A673 (cell line): Measurements from ENCODE around the gene EFCAB14.

ENCODE experiments used
- EZH2 ChIP-seq: fragments of 200-600 bp; sonication (generic); IDR thresholded peaks from 2 replicates; pipeline ENCODE4 v1.6.1; 2017; ENCODE audit warnings: borderline replicate concordance, low read depth, mild to moderate bottlenecking, mixed read lengths, antibody characterized with exemption, low read length; ENCODE audit not compliant: poor library complexity, severe bottlenecking
- TF ChIP-seq, protein P1 (sequence below): fragments of 300-800, 200-600 bp; sonication (generic); conservative IDR thresholded peaks from 2 replicates; pipeline ENCODE4 v1.5.1; 2017; ENCODE audit warnings: low read depth, mild to moderate bottlenecking, antibody characterized with exemption, low read length, moderate library complexity, mixed read lengths

DNA sequence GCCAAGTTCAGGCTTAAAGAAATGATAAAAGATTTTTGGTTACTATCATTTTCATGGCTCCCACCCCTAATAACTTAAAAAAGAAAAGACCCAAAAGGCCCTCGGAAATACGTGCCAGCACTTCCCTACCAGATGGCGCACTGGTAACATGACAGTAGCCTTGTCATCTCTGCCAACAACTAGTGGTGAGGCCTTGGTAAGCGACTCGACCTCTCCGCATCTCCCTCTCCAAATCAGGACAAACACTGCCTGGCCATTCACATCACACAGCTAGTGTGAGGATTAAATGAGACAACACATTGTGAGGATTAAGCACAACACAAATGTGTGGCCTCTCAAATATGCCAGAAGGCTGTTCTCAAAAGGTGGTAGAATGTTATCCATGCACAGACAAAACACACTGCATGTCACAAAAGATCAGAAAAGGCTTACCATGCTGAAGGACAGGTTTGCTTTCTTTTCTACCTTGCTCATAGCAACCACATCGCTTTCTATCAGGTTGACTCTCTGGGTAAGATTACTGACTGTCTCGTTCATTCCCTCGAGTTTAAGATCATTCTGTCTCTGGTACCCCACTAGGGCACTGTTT is 30.9 kb downstream of the EFCAB14 start:
- TF ChIP-seq, protein P1, sequence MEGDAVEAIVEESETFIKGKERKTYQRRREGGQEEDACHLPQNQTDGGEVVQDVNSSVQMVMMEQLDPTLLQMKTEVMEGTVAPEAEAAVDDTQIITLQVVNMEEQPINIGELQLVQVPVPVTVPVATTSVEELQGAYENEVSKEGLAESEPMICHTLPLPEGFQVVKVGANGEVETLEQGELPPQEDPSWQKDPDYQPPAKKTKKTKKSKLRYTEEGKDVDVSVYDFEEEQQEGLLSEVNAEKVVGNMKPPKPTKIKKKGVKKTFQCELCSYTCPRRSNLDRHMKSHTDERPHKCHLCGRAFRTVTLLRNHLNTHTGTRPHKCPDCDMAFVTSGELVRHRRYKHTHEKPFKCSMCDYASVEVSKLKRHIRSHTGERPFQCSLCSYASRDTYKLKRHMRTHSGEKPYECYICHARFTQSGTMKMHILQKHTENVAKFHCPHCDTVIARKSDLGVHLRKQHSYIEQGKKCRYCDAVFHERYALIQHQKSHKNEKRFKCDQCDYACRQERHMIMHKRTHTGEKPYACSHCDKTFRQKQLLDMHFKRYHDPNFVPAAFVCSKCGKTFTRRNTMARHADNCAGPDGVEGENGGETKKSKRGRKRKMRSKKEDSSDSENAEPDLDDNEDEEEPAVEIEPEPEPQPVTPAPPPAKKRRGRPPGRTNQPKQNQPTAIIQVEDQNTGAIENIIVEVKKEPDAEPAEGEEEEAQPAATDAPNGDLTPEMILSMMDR: no peak
- TF ChIP-seq EZH2: no peak
